ENCODE data around the gene LSM2. TPM values are rescaled to one million over a fixed set of nuclear protein-coding genes. Genes with fewer than 3 reads are reported as not detected.

LSM2 gene
- total RNA-seq, 4 donors from 2014 or later, result 37.1 to 119 (median 58.7) TPM

DNA sequence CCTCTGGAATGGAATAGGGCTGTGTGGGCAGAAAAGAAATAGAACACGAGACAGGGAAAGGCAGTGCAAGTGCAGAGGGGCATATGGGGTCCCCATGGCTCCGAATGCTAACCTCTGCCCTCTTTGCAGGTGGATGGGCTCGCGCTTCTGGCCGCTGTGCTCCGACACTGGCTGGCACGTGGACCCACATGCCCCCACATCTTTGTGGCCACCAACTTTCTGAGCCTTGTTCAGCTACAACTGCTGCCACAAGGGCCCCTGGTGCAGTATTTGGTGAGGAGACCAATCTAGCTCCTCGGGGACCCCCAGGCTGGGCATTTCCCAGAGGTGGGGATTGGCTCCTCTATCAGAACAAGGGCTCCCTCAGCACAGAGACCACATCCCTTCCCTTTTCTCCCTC is 45.4 kb downstream of the LSM2 start:
- no peak for DNase-seq
- Histone ChIP-seq H3K27me3 (no peaks in the 10 kb centered on the region), H3K9me3 (no peaks in the 10 kb centered on the region), H3K4me3 (no peak overlapping the region), H3K27ac (no peak overlapping the region), H3K4me1 (no peaks in the 10 kb centered on the region), H3K36me3 (no peaks in the 10 kb centered on the region)
- TF ChIP-seq, protein P1, sequence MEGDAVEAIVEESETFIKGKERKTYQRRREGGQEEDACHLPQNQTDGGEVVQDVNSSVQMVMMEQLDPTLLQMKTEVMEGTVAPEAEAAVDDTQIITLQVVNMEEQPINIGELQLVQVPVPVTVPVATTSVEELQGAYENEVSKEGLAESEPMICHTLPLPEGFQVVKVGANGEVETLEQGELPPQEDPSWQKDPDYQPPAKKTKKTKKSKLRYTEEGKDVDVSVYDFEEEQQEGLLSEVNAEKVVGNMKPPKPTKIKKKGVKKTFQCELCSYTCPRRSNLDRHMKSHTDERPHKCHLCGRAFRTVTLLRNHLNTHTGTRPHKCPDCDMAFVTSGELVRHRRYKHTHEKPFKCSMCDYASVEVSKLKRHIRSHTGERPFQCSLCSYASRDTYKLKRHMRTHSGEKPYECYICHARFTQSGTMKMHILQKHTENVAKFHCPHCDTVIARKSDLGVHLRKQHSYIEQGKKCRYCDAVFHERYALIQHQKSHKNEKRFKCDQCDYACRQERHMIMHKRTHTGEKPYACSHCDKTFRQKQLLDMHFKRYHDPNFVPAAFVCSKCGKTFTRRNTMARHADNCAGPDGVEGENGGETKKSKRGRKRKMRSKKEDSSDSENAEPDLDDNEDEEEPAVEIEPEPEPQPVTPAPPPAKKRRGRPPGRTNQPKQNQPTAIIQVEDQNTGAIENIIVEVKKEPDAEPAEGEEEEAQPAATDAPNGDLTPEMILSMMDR (IDR thresholded peaks at IDR 0.05), result no peak
- TF ChIP-seq POLR2A (IDR thresholded peaks at IDR 0.05), result no peak
- intact Hi-C loops (cut with DNase I; ENCODE audit: low total_unique reads), result no loop called here

DNA sequence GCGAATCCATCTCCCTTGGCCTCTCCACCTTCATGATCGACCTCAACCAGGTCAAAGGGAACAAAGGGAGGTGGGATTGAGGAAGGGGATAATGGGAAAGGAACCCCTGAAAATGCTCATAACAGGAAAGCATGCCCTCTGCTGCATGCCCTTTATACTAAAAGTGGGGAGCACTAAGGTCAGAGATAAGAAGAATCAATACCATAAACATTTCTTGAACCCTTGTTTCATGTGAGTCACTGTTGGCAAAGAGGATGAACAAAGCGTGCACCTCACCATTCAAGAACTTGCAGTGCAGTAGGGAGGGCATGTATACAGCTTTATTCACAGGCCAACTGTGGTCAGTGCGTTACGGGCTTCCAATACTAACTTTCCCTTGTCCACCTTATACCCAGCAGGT is 46.0 kb downstream of the LSM2 start:
- TF ChIP-seq POLR2A (IDR thresholded peaks at IDR 0.05), result no peak
- TF ChIP-seq, protein P1 (IDR thresholded peaks at IDR 0.05), result no peak
- H3K4me3 ChIP-seq, result no peak overlapping the region
- intact Hi-C loops (cut with DNase I; ENCODE audit: low total_unique reads), result no loop called here
- no peaks in the 10 kb centered on the region for H3K36me3 ChIP-seq
- no peaks in the 10 kb centered on the region for H3K9me3 ChIP-seq
- no peaks in the 10 kb centered on the region for H3K27me3 ChIP-seq
- no peak overlapping the region for H3K27ac ChIP-seq
- no peaks in the 10 kb centered on the region for H3K4me1 ChIP-seq
- no peak for DNase-seq

GRCh38 chr6:31758281-31758680 is 48.5 kb downstream of the LSM2 start:
- intact Hi-C loops (cut with DNase I; ENCODE audit: low total_unique reads), result no loop called here
- no peaks in the 10 kb centered on the region for H3K9me3 ChIP-seq
- no peaks in the 10 kb centered on the region for H3K27me3 ChIP-seq
- no peak overlapping the region for H3K4me3 ChIP-seq
- H3K4me1 ChIP-seq, result no peaks in the 10 kb centered on the region
- H3K27ac ChIP-seq, result no peak overlapping the region
- no peaks in the 10 kb centered on the region for H3K36me3 ChIP-seq
- no peak for TF ChIP-seq POLR2A (IDR thresholded peaks at IDR 0.05)
- TF ChIP-seq, protein P1 (IDR thresholded peaks at IDR 0.05), result no peak
- no peak for DNase-seq

GRCh38 chr6:31752739-31753319 is 53.9 kb downstream of the LSM2 start:
- Histone ChIP-seq H3K9me3 (no peaks in the 10 kb centered on the region), H3K4me3 (no peak overlapping the region), H3K27me3 (no peaks in the 10 kb centered on the region), H3K27ac (no peak overlapping the region), H3K36me3 (no peaks in the 10 kb centered on the region), H3K4me1 (no peaks in the 10 kb centered on the region)
- TF ChIP-seq POLR2A (IDR thresholded peaks at IDR 0.05), result no peak
- TF ChIP-seq, protein P1 (IDR thresholded peaks at IDR 0.05), result no peak
- no peak for DNase-seq
- intact Hi-C loops (cut with DNase I; ENCODE audit: low total_unique reads), result no loop called here

DNA sequence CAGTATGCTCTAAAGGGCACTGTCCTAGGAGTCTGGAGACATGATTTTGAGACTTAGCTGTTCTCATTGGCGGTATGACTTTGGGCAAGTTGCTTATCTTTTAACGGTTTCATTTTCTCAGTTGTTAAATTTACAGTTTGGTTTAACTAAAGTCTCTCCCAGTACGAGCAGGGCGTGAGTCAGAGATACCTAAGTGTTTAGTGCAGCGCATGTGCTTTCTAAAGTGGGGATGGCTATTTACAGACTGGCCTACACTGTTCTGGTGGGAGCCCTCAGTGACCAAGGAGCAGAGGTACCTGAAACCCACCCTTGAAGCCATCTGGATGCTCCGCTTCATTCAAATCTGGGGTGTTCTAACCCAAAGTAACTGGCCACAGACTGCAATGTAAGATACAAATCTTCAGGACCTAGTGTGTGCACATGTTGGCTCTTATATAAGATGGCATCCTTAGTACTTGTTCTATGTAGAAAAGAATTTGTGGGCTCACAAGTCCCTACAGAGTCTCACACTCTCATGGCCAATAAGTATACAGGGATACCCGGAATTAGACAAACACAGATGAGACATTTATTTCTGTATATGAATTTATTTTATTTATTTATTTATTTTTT is 56.2 kb downstream of the LSM2 start:
- H3K27me3 ChIP-seq, result no peaks in the 10 kb centered on the region
- no peak for TF ChIP-seq POLR2A (IDR thresholded peaks at IDR 0.05)
- no peaks in the 10 kb centered on the region for H3K4me1 ChIP-seq
- H3K9me3 ChIP-seq, result no peaks in the 10 kb centered on the region
- H3K36me3 ChIP-seq, result no peaks in the 10 kb centered on the region
- intact Hi-C loops (cut with DNase I; ENCODE audit: low total_unique reads), result no loop called here
- DNase-seq, result no peak
- H3K4me3 ChIP-seq, result no peak overlapping the region
- peak overlapping the region; percentile 47 to 69 for H3K27ac ChIP-seq
